ENCODE data around the gene USH2A.

The USH2A gene

DNA sequence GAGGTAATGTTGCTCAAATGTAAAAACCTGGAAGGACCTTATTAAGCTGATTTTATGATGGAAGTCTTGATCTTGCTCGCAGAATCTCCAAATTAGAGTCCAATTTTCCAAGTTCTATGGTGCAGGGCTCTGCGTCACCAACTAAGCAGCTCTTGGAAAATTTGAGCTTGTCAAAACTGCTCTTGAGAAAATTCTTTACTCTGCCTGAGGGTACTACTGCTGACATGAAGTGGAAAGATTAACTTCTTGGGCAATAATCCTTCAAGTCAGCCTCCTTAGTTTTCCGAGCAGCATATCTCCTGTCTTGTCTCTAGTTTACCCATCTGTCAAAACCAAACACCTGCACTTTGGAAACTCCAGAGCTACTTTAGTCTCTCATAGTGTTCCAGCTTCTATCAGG lies 562.4 kb downstream of the USH2A start:
- Histone ChIP-seq H3K36me3 (ENCODE audit: control insufficient read depth, low read depth, low read length) (no peaks in the 10 kb centered on the region), H3K27ac (ENCODE audit: low read length) (no peak overlapping the region), H3K4me1 (ENCODE audit: control insufficient read depth, low read depth, low read length) (no peaks in the 10 kb centered on the region), H3K27me3 (ENCODE audit: control insufficient read depth, insufficient read depth, low read length) (no peaks in the 10 kb centered on the region), H3K4me3 (ENCODE audit: low read length) (no peak overlapping the region), H3K9ac (ENCODE audit: low read length) (no peak overlapping the region), H3K9me3 (ENCODE audit: control insufficient read depth, low read depth, low read length) (no peaks in the 10 kb centered on the region)

DNA sequence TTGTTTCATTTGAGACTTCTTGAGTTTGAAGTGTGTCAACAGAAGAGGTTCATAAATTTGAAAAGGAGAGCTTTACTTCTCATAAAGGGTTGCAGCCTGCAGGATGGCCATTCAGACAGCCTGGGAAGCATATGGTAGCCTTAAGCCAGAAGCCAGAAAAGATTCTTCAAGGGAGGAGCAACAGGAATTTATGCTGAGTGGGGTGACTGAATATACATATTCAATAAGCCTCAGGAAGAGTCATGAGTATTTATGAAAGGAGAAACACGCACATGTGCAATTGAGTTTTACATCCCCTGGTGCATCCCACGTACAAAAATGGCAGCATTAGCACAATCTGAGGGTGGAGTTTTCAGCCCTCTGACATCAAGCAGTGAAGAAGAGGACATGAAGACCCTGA lies 565.9 kb downstream of the USH2A start:
- H3K4me3 ChIP-seq (ENCODE audit: low read length), result no peak overlapping the region
- H3K36me3 ChIP-seq (ENCODE audit: control insufficient read depth, low read depth, low read length), result no peaks in the 10 kb centered on the region
- H3K9me3 ChIP-seq (ENCODE audit: control insufficient read depth, low read depth, low read length), result no peaks in the 10 kb centered on the region
- H3K4me1 ChIP-seq (ENCODE audit: control insufficient read depth, low read depth, low read length), result no peaks in the 10 kb centered on the region
- no peak overlapping the region for H3K27ac ChIP-seq (ENCODE audit: low read length)
- H3K9ac ChIP-seq (ENCODE audit: low read length), result no peak overlapping the region
- H3K27me3 ChIP-seq (ENCODE audit: control insufficient read depth, insufficient read depth, low read length), result no peaks in the 10 kb centered on the region

DNA sequence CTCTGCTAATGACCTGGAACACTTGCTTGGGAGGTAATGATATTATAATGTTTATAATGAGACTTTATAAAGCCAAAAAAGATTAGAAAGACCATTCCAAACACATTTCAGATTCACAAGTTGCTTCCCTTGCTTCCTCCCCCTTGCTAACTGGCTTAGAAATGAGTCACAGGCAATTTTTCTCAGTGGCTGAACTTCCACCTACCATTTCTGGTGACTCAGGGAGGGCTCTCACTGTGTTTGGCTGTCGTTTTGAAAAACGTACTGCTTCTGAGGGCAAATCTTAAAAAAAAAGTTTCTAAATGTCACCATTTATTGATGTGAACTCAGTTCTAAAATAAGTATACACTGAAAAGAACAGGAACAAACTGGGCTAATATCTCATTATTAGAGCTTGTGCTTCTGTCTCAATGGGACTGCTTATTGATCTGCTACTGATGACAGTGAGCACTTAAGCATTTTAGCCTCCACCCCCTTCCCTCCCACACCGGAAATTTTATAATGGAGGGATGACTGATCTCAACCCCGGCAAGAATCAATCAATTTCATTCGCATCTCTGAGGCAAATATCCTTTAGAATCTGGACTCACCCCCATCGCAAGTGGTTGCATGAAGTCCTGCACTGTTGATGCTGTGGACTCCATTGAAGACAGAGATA lies 577.9 kb downstream of the USH2A start:
- H3K36me3 ChIP-seq (ENCODE audit: control insufficient read depth, low read depth, low read length), result no peaks in the 10 kb centered on the region
- no peaks in the 10 kb centered on the region for H3K9me3 ChIP-seq (ENCODE audit: control insufficient read depth, low read depth, low read length)
- H3K4me1 ChIP-seq (ENCODE audit: control insufficient read depth, low read depth, low read length), result no peaks in the 10 kb centered on the region
- H3K9ac ChIP-seq (ENCODE audit: low read length), result no peak overlapping the region
- no peaks in the 10 kb centered on the region for H3K27me3 ChIP-seq (ENCODE audit: control insufficient read depth, insufficient read depth, low read length)
- no peak overlapping the region for H3K4me3 ChIP-seq (ENCODE audit: low read length)
- H3K27ac ChIP-seq (ENCODE audit: low read length), result no peak overlapping the region

DNA sequence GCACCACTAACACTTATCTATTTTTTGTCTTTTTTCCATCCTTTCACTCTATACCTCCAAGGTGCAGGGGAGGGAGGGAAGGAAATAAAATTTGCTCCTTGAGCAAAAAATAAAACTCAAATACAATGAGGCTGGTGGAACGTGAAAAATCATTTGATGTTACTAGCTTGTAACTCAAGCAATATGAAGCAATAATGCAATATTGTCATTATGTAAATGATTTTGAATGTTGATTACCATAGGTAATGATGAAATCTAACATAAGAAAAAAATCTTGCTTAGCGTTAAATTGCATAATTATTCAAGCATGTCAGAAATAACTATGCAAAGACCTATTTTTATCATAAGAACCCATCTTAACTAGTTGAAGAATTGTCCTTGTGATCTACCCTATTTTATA lies 578.5 kb downstream of the USH2A start:
- Histone ChIP-seq H3K9ac (ENCODE audit: low read length) (no peak overlapping the region), H3K27ac (ENCODE audit: low read length) (no peak overlapping the region), H3K4me1 (ENCODE audit: control insufficient read depth, low read depth, low read length) (no peaks in the 10 kb centered on the region), H3K36me3 (ENCODE audit: control insufficient read depth, low read depth, low read length) (no peaks in the 10 kb centered on the region), H3K27me3 (ENCODE audit: control insufficient read depth, insufficient read depth, low read length) (no peaks in the 10 kb centered on the region), H3K4me3 (ENCODE audit: low read length) (no peak overlapping the region), H3K9me3 (ENCODE audit: control insufficient read depth, low read depth, low read length) (no peaks in the 10 kb centered on the region)

DNA sequence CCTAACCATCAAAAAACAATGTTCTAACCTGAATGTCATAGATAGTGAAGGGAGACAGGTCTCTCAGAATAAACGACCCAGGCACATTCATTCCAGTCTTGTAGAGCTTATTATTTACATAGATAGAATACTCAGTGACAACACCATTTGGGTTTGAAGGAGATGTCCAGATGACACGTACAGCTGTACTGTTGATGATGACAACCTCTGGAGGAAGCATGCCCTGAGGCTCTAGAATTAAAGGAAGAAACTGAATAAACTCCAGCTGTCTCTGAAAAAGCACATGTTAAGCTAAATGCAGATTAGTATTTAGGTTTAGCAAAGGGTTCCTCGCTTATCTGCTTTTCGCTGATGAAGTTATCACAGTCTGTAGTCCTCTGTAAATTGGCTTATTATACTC lies 579.0 kb downstream of the USH2A start:
- Histone ChIP-seq H3K36me3 (ENCODE audit: control insufficient read depth, low read depth, low read length) (no peaks in the 10 kb centered on the region), H3K27me3 (ENCODE audit: control insufficient read depth, insufficient read depth, low read length) (no peaks in the 10 kb centered on the region), H3K4me1 (ENCODE audit: control insufficient read depth, low read depth, low read length) (no peaks in the 10 kb centered on the region), H3K4me3 (ENCODE audit: low read length) (no peak overlapping the region), H3K9ac (ENCODE audit: low read length) (no peak overlapping the region), H3K27ac (ENCODE audit: low read length) (no peak overlapping the region), H3K9me3 (ENCODE audit: control insufficient read depth, low read depth, low read length) (no peaks in the 10 kb centered on the region)

DNA sequence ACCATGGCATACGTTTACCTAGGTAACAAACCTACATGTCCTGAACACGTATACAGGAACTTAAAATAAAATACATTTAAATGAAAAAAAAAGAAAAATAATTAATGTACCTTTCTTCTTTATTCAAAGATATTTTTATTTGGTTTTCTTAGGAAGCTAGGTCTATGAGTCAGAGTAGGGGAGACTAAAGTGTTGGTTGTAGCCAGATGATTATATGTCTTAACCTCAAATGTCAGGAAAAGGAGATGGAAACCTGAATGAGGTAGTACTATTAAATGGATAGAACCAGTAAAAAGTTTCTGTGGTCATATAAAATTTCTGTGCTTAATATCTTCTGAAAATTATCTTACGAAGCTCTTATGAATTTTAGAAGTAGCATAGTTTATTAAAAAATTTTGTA lies 580.3 kb downstream of the USH2A start:
- no peak overlapping the region for H3K27ac ChIP-seq (ENCODE audit: low read length)
- no peaks in the 10 kb centered on the region for H3K9me3 ChIP-seq (ENCODE audit: control insufficient read depth, low read depth, low read length)
- H3K9ac ChIP-seq (ENCODE audit: low read length), result no peak overlapping the region
- no peak overlapping the region for H3K4me3 ChIP-seq (ENCODE audit: low read length)
- H3K4me1 ChIP-seq (ENCODE audit: control insufficient read depth, low read depth, low read length), result no peaks in the 10 kb centered on the region
- H3K27me3 ChIP-seq (ENCODE audit: control insufficient read depth, insufficient read depth, low read length), result no peaks in the 10 kb centered on the region
- no peaks in the 10 kb centered on the region for H3K36me3 ChIP-seq (ENCODE audit: control insufficient read depth, low read depth, low read length)

DNA sequence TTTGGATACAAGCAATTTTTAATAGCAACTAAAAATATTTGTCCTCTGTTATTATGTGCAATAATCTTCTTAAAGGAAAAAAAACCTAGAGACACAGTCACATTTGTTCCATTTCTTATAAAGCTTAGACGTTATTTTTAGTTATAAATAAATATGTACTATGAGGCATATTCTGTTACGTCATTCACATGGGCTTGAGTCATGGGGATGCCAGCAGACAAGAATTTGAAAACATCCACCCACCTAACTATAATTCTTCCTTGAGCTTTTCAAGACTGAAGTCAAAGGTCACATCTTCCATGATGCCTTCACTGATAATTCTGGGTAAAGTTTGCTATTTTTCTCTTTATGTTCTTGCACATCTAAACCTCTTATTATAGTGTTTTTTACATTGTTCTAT lies 587.3 kb downstream of the USH2A start:
- no peak overlapping the region for H3K9ac ChIP-seq (ENCODE audit: low read length)
- H3K4me1 ChIP-seq (ENCODE audit: control insufficient read depth, low read depth, low read length), result peaks cover 12% of the 10 kb centered on the region
- peaks cover 12% of the 10 kb centered on the region for H3K9me3 ChIP-seq (ENCODE audit: control insufficient read depth, low read depth, low read length)
- no peak overlapping the region for H3K27ac ChIP-seq (ENCODE audit: low read length)
- H3K4me3 ChIP-seq (ENCODE audit: low read length), result no peak overlapping the region
- no peaks in the 10 kb centered on the region for H3K27me3 ChIP-seq (ENCODE audit: control insufficient read depth, insufficient read depth, low read length)
- H3K36me3 ChIP-seq (ENCODE audit: control insufficient read depth, low read depth, low read length), result no peaks in the 10 kb centered on the region

DNA sequence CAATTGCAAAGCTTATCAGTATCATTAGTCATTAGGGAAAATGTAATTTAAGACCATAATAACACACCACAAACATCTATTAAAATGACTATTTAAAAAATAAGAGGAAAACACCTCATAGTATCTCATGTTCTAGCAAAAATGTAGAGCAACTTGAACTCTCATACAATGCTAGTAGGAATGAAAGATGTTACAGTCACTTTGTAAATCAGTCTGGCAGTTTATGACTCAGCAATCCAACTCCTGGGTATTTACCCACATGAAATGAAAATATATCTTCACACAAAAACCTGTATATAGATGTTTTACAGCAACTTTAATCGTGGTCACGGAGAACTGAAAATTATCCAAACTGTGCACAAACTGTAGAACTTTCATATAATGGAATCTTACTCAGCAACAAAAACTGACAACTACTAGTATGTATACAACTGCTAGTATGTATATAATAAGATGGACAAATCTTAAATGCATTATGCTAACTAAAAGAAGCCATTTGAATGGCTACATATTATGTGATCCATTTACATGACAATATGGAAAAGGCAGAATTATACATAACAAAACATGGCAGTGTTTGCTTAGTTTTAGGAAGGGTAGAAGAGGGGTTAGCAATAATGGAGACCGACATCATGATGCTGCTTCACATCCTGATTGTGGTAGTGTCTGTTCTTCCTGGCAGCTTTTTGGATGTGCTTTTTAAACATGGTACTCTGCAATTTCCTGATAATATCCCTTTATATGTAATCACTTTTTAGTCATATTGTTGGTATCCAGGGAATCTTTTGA lies 589.1 kb downstream of the USH2A start:
- H3K36me3 ChIP-seq (ENCODE audit: control insufficient read depth, low read depth, low read length), result no peaks in the 10 kb centered on the region
- H3K4me3 ChIP-seq (ENCODE audit: low read length), result no peak overlapping the region
- no peak overlapping the region for H3K9ac ChIP-seq (ENCODE audit: low read length)
- H3K4me1 ChIP-seq (ENCODE audit: control insufficient read depth, low read depth, low read length), result peaks cover 12% of the 10 kb centered on the region
- no peak overlapping the region for H3K27ac ChIP-seq (ENCODE audit: low read length)
- H3K27me3 ChIP-seq (ENCODE audit: control insufficient read depth, insufficient read depth, low read length), result no peaks in the 10 kb centered on the region
- H3K9me3 ChIP-seq (ENCODE audit: control insufficient read depth, low read depth, low read length), result peaks cover 12% of the 10 kb centered on the region

DNA sequence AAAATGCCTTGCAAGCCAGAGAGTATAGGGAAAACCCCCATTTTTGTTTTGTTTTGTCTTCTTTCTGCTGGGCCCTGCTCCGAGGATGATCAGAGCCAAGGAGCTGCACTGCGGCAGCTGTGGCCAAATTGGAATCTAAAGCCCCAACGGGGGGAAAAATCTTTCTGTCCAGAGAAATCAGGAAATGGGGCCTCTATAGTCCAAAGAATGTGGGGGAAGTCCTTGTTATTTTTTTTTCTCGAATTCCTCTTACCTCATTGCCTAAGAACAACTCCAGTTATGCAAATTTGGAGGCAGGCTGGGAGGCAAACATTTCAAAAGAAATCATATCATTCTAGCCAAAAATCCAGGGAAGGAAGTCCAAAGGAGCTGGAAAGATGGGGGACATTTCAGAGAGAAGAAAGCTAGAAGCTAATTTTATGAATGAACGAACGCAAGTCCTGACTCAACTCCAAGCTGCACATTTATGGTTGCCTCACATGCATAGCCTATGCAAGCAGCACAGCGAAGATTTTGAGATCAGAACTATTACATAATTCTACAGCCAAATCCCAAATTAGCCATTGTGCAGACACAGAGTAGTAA lies 592.9 kb downstream of the USH2A start:
- peaks cover 11% of the 10 kb centered on the region for H3K4me1 ChIP-seq (ENCODE audit: control insufficient read depth, low read depth, low read length)

DNA sequence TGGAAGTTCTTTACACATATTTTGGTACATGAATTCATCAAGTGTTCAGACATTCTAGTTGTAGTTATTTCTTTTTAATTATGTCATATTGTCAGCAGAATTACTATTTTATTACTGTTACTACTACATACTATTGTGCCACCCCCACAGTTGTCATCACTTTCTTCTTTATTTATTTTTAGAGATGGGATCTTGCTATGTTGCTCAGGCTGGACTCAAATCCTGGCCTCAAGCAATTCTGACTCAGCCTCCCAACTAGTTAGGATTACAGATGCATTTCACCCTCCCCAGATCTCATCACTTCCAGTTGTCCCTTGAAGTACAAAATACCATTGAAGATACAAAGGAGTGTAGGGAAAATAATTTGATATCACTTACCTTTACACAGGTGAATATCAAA lies 598.2 kb downstream of the USH2A start:
- no peaks in the 10 kb centered on the region for H3K4me1 ChIP-seq (ENCODE audit: control insufficient read depth, low read depth, low read length)
- no peak overlapping the region for H3K4me3 ChIP-seq (ENCODE audit: low read length)
- no peak overlapping the region for H3K9ac ChIP-seq (ENCODE audit: low read length)
- H3K27ac ChIP-seq (ENCODE audit: low read length), result no peak overlapping the region
- H3K27me3 ChIP-seq (ENCODE audit: control insufficient read depth, insufficient read depth, low read length), result no peaks in the 10 kb centered on the region
- no peaks in the 10 kb centered on the region for H3K36me3 ChIP-seq (ENCODE audit: control insufficient read depth, low read depth, low read length)
- no peaks in the 10 kb centered on the region for H3K9me3 ChIP-seq (ENCODE audit: control insufficient read depth, low read depth, low read length)

More for the DNA sequence above, 592.9 kb downstream of the USH2A start:
- Histone ChIP-seq H3K36me3 (ENCODE audit: control insufficient read depth, low read depth, low read length) (no peaks in the 10 kb centered on the region), H3K27me3 (ENCODE audit: control insufficient read depth, insufficient read depth, low read length) (no peaks in the 10 kb centered on the region), H3K9ac (ENCODE audit: low read length) (no peak overlapping the region), H3K27ac (ENCODE audit: low read length) (no peak overlapping the region), H3K4me3 (ENCODE audit: low read length) (no peak overlapping the region), H3K9me3 (ENCODE audit: control insufficient read depth, low read depth, low read length) (peaks cover 12% of the 10 kb centered on the region)

DNA sequence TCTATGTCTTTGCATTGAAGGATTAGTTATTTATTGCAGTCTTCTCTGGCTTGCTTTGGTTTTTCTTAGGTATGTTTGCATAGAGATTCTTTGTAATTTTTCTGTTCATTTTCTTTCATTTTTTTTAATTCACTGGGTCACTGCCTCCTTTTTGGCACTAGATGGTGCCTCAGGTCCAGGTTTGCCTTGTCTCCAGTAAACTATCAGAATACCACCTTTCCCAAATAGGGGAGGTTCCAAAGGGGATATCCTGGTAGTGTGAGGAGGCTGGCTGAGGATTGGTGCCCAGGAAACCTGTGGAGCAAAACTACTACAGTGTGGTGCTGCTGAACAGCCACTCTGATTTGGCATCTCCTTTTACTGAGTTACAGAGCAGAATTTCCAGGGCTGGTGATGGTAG lies 599.0 kb downstream of the USH2A start:
- no peaks in the 10 kb centered on the region for H3K9me3 ChIP-seq (ENCODE audit: control insufficient read depth, low read depth, low read length)
- no peak overlapping the region for H3K4me3 ChIP-seq (ENCODE audit: low read length)
- H3K27me3 ChIP-seq (ENCODE audit: control insufficient read depth, insufficient read depth, low read length), result no peaks in the 10 kb centered on the region
- H3K4me1 ChIP-seq (ENCODE audit: control insufficient read depth, low read depth, low read length), result no peaks in the 10 kb centered on the region
- no peaks in the 10 kb centered on the region for H3K36me3 ChIP-seq (ENCODE audit: control insufficient read depth, low read depth, low read length)
- no peak overlapping the region for H3K9ac ChIP-seq (ENCODE audit: low read length)
- H3K27ac ChIP-seq (ENCODE audit: low read length), result no peak overlapping the region

DNA sequence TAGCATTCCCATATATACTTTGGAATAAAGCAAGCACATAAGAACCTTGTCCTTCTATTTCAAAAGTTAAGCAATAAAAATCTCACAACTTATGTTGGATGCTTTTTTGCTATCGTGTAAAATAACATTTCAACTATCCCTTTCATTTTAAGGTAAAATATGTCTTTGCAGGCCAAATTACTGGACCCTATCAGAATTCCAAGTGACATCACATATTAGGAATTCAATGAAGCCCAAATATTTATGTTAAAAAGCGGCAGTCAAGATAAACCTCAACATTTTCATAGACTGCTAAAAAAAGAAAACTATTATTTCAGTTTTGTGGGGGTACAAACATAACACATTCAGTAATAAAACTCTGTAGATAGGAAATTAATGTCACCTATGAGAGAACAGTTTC lies 604.1 kb downstream of the USH2A start:
- no peaks in the 10 kb centered on the region for H3K9me3 ChIP-seq (ENCODE audit: control insufficient read depth, low read depth, low read length)
- H3K9ac ChIP-seq (ENCODE audit: low read length), result no peak overlapping the region
- H3K27ac ChIP-seq (ENCODE audit: low read length), result no peak overlapping the region
- no peaks in the 10 kb centered on the region for H3K36me3 ChIP-seq (ENCODE audit: control insufficient read depth, low read depth, low read length)
- H3K27me3 ChIP-seq (ENCODE audit: control insufficient read depth, insufficient read depth, low read length), result no peaks in the 10 kb centered on the region
- no peak overlapping the region for H3K4me3 ChIP-seq (ENCODE audit: low read length)
- no peaks in the 10 kb centered on the region for H3K4me1 ChIP-seq (ENCODE audit: control insufficient read depth, low read depth, low read length)
